ENCODE results near the gene UNC50. TPM values are rescaled to one million over a fixed set of nuclear protein-coding genes. Genes with fewer than 3 reads are reported as not detected.
"Not testable (repeated sequence)": the region's sequence is repeated elsewhere in the genome, so short reads cannot be mapped to it uniquely, and the experiment has no call there.

Gene UNC50
- total RNA-seq, 1 donor from 2014 or later, result 28.5 TPM

DNA sequence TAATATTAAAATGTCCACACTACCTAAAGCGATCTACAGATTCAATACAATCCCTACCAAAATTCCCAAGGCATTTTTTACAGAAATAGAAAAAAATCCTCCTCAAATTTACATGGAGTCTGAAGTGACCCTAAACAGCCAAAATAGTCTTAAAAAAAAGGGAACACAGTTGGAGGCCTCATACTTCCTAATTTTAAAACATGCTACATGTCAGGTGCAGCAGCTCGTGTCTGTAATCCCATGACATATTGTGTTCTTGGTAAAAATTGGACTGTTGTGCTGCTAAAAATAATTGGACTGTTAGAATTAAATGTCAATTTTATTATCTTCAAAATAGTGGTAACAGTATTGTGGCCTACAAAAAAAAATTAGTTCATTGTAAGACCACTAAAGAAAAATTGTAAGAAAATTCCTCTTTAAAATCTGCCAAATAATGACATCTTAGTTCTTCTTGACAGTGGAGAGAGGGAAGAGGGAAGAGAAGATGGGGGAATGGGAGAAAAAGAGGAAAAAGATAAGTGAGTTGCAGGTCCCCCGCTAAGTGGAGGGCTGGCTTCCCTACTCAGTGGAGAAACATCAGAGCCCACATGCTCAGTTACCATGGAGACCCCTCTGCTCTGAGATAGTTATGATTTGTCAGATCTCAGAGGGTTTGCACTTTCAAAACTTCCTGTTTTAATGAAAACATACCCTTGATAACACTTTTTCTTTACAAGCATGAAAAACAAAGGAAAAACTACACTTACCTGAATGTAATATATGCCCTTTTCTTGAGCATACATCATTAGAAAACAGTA lies 46.5 kb downstream of the UNC50 start:
- DNase-seq (no peak), ATAC-seq (no peak)
- intact Hi-C loops (cut with micrococcal nuclease), result no loop called here

GRCh38 chr2:98656800-98657199 lies 48.4 kb downstream of the UNC50 start:
- ATAC-seq (no peak), DNase-seq (no peak)
- intact Hi-C loops (cut with micrococcal nuclease), result no loop called here

DNA sequence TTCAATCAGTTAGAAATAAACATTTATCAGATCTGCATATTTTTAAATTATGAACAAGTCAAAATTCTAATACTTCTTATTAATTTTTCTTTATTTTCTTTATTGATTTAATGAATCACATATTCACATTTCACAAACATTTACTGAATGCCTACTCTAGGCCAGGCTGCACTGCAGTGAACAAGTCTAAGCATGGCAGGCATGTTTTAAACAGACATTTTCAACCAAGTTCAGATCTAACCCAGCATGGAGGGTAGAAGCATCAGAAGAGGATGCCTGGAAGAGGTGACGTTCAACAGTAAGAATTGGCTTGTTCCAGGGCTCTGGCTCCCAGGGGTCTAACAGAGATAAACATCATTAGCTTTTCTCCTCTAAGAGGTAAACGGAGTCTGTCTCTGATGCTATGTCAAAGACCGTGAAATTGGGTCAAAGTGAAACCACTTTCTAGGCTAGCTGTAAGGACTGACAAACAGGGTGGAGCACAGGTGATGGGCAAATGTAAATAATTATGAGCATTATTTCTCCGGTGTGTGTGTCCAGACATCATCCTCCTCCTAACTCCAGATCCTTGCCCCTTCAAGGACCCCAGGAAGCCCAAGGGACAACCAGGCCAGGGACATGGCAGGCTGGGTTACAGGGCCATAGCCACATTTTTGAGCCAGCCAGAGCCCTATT lies 50.6 kb downstream of the UNC50 start:
- DNase-seq, result no peak
- no peak for ATAC-seq
- intact Hi-C loops (cut with micrococcal nuclease), result no loop called here

GRCh38 chr2:98659491-98659840 lies 51.1 kb downstream of the UNC50 start:
- ATAC-seq; intact Hi-C loops (cut with micrococcal nuclease); DNase-seq: not testable (repeated sequence)

- no peak for ATAC-seq
- DNase-seq, result no peak
- intact Hi-C loops (cut with micrococcal nuclease), result no loop called here
These were observed 55.2 kb downstream of the UNC50 start for GRCh38 chr2:98663511-98664090.

DNA sequence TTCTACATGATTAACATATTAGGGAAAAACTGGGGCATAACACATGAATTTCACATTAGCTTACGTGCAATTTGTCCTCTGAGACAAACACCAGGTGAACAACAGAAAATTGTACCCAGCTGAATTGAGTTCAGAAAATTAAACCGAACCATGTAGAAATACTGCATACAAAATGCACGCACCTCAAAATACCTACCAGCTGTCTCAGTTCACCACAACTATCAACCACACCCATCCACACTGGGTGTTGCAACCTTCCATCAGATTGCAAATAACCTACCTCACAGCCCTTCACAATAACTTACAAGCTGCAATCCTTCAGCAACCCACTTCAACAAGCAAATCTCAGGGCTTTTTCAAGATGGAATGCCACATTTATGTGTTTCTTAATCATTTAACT lies 55.9 kb downstream of the UNC50 start:
- intact Hi-C loops (cut with micrococcal nuclease), result no loop called here
- DNase-seq, result no peak
- ATAC-seq, result no peak

DNA sequence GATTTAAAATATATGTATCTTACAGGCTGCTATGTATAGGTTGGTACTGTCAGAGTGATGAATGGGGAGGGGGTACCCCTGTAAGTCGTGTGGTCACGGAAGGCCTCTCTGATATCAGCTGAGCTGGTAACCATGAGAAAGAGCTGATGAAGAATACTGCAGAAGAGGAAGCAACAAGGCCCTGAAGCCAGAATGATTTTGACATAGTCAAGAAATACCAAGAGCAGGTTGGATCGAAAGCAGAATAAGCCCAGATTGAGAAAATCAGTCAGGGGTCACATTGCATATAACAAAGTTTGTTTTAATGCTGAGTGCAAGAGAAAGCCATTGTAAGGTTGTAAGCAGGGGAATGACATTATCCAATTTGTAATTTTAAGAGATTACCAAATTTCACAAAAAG lies 57.3 kb downstream of the UNC50 start:
- DNase-seq, result no peak
- ATAC-seq, result no peak
- intact Hi-C loops (cut with micrococcal nuclease), result no loop called here

Other genes starting within 250 kb of the UNC50 start
- 16.3 TPM for gene INPP4A, start 163.7 kb upstream of the UNC50 start, total RNA-seq
- 28.2 TPM for gene COA5, start 77 bp upstream of the UNC50 start, total RNA-seq
- 18.8 TPM for gene MGAT4A, start 122.5 kb downstream of the UNC50 start, total RNA-seq

Data from left ventricle myocardium superior (tissue), 1 donor.